ENCODE data around the gene SPOP.

The SPOP gene

DNA sequence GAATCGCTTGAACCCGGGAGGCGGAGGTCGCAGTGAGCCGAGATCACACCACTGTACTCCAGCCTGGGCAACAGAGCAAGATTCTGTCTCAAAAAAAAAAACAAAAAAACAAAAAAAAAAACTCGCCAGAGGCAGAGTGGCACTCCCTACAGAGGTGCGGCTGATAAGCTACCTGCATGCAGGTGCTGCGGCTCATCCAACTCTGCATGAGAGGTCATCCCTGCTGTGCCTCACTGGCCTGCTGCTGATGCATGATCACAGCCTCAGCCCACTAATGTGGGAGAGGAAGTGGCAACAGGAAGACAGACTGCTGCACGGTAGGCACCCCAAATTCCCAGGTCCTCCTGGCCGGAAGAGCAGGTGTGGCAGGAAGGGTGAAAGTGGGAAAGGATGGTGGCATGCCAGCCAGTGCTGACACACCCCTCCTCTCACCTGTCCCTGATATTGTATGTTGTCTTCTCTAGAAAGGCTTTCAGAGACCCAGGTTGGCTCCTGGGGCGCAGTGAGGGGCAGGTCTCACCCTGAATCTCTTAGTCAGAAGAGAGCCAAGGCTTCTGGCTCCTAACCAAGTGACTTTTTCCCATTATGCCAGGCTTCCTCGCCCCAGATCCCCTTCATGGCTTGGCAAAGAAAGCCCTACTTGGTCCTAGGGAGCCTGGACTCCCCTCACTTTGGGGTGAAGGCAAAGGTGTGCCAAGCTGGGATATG lies 90.4 kb downstream of the SPOP start:
- TF ChIP-seq, protein P1, sequence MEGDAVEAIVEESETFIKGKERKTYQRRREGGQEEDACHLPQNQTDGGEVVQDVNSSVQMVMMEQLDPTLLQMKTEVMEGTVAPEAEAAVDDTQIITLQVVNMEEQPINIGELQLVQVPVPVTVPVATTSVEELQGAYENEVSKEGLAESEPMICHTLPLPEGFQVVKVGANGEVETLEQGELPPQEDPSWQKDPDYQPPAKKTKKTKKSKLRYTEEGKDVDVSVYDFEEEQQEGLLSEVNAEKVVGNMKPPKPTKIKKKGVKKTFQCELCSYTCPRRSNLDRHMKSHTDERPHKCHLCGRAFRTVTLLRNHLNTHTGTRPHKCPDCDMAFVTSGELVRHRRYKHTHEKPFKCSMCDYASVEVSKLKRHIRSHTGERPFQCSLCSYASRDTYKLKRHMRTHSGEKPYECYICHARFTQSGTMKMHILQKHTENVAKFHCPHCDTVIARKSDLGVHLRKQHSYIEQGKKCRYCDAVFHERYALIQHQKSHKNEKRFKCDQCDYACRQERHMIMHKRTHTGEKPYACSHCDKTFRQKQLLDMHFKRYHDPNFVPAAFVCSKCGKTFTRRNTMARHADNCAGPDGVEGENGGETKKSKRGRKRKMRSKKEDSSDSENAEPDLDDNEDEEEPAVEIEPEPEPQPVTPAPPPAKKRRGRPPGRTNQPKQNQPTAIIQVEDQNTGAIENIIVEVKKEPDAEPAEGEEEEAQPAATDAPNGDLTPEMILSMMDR (IDR thresholded peaks at IDR 0.05; ENCODE audit: low read depth, low read length): no peak
- Histone ChIP-seq H3K9me3 (ENCODE audit: severe bottlenecking) (no peaks in the 10 kb centered on the region), H3K27me3 (ENCODE audit: insufficient read depth, low read depth, severe bottlenecking) (no peaks in the 10 kb centered on the region)

DNA sequence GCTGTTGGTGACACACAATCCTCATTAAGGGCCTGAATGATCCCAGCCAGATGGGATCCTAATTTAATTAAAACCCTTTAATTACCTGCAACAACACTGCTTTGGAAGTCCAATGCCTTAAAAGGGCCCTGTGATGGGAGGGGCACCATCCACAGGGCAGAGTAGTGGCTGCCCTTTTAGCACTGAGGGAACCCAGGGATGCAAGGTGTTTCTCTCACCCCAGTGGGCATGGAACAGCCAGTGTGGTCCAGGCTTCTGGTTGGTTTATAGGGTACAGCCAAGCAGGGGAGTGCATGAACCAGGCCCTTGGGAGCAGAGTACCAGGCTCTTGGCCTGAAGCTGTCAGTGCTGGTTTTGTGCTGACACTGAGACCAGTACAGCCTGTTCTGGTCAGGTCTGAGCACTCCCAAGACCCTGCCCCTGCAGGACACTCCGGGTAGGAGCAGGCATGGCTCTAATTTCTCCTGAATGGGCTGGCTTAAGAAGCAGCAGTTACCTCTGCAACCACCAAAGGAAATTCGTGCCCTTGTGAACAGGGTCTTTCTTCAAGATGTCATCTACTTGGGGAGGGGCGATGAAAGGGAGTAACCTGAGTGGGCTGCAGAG lies 92.4 kb downstream of the SPOP start:
- no peaks in the 10 kb centered on the region; the same call in 1 of the 2 replicates for H3K36me3 ChIP-seq
- no peak overlapping the region for H3K4me3 ChIP-seq (ENCODE audit: low read depth, low read length)
- no peak overlapping the region for H3K27ac ChIP-seq
- no peaks in the 10 kb centered on the region for H3K9me3 ChIP-seq (ENCODE audit: severe bottlenecking)
- no peaks in the 10 kb centered on the region for H3K27me3 ChIP-seq (ENCODE audit: insufficient read depth, low read depth, severe bottlenecking)
- DNase-seq: peak; percentile 68
- TF ChIP-seq, protein P1 (IDR thresholded peaks at IDR 0.05; ENCODE audit: low read depth, low read length): peak; percentile 75

More for the DNA sequence above, 90.4 kb downstream of the SPOP start:
- DNase-seq: no peak
- Histone ChIP-seq H3K36me3 (no peaks in the 10 kb centered on the region), H3K4me3 (ENCODE audit: low read depth, low read length) (no peak overlapping the region), H3K27ac (no peak overlapping the region)

DNA sequence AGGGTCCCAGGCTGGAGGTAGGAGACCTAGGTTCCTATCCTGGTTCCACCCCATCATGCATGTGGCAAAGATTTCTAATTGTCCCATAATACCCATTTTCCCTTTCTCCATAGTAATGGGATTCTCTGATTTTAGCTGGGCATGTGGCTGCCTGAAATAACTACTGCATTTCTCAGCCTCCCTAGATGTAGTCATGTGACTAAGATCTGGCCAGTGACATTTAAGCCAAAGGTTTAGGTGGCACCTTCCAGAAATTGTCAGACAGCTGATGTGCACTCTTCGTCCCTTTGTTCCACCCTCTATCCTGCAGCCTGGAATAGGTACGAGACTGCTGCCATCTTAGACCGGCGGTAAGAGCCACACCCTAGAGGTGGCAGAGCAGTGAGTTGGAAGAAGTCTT lies 94.0 kb downstream of the SPOP start:
- no peak for DNase-seq
- TF ChIP-seq, protein P1 (IDR thresholded peaks at IDR 0.05; ENCODE audit: low read depth, low read length): no peak
- Histone ChIP-seq H3K9me3 (ENCODE audit: severe bottlenecking) (no peaks in the 10 kb centered on the region), H3K4me3 (ENCODE audit: low read depth, low read length) (no peak overlapping the region), H3K27me3 (ENCODE audit: insufficient read depth, low read depth, severe bottlenecking) (no peaks in the 10 kb centered on the region), H3K27ac (no peak overlapping the region), H3K36me3 (no peaks in the 10 kb centered on the region; the same call in 1 of the 2 replicates)

DNA sequence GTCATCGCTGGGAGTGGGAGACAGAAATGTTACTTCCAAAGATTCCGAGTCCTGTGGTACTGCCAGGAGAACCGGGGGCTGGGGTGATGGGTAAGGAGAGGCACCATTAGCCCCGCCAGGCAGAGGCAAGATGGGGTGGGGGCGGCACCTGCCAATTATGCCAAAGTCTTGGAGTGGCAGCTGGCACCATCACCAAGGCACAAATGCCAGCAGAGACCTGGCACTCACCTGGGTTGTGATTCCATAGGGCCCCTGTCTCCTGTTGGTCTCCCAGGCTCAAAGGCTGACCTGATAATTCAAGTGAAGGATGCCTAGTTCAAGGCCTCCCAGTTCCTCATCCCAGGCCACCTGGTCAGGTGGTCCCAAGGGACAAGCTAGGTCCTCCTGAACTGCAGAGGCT lies 94.7 kb downstream of the SPOP start:
- no peak for DNase-seq
- TF ChIP-seq, protein P1 (IDR thresholded peaks at IDR 0.05; ENCODE audit: low read depth, low read length): no peak
- Histone ChIP-seq H3K36me3 (no peaks in the 10 kb centered on the region; the same call in 1 of the 2 replicates), H3K9me3 (ENCODE audit: severe bottlenecking) (no peaks in the 10 kb centered on the region), H3K4me3 (ENCODE audit: low read depth, low read length) (no peak overlapping the region), H3K27me3 (ENCODE audit: insufficient read depth, low read depth, severe bottlenecking) (no peaks in the 10 kb centered on the region), H3K27ac (no peak overlapping the region)

GRCh38 chr17:49582789-49583188 lies 95.1 kb downstream of the SPOP start:
- Histone ChIP-seq H3K9me3 (ENCODE audit: severe bottlenecking) (no peaks in the 10 kb centered on the region), H3K36me3 (no peaks in the 10 kb centered on the region; the same call in 1 of the 2 replicates), H3K4me3 (ENCODE audit: low read depth, low read length) (no peak overlapping the region), H3K27ac (no peak overlapping the region), H3K27me3 (ENCODE audit: insufficient read depth, low read depth, severe bottlenecking) (no peaks in the 10 kb centered on the region)
- DNase-seq: no peak
- TF ChIP-seq, protein P1 (IDR thresholded peaks at IDR 0.05; ENCODE audit: low read depth, low read length): no peak
